Glutamatergic neuron (in vitro differentiated cells): ENCODE results near the gene PIGQ. TPM values are rescaled to one million over a fixed set of nuclear protein-coding genes. Genes with fewer than 3 reads are reported as not detected.

Experiments used
- DNase-seq: peaks from one replicate; pipeline ENCODE4 v3.0.0; 2022
- H3K27ac Mint-ChIP-seq: one replicate; pipeline ENCODE4 v1.8.0; 2020; ENCODE audit warnings: mild to moderate bottlenecking, mixed read lengths, inconsistent platforms; ENCODE audit not compliant: unreplicated experiment
- H3K27me3 Mint-ChIP-seq: one replicate; pipeline ENCODE4 v1.8.0; 2020; ENCODE audit warnings: mild to moderate bottlenecking, moderate library complexity, mixed read lengths, inconsistent platforms; ENCODE audit not compliant: unreplicated experiment
- H3K36me3 Mint-ChIP-seq: one replicate; pipeline ENCODE4 v1.8.0; 2020; ENCODE audit warnings: mild to moderate bottlenecking, mixed read lengths, inconsistent platforms; ENCODE audit not compliant: unreplicated experiment
- H3K4me1 Mint-ChIP-seq: one replicate; pipeline ENCODE4 v1.8.0; 2020; ENCODE audit warnings: mild to moderate bottlenecking, low read depth, mixed read lengths, inconsistent platforms; ENCODE audit not compliant: unreplicated experiment
- H3K4me3 Mint-ChIP-seq: one replicate; pipeline ENCODE4 v1.8.0; 2020; ENCODE audit warnings: mild to moderate bottlenecking, mixed read lengths, inconsistent platforms; ENCODE audit not compliant: unreplicated experiment
- H3K9me3 Mint-ChIP-seq: one replicate; pipeline ENCODE4 v1.8.0; 2020; ENCODE audit warnings: mild to moderate bottlenecking, moderate library complexity, mixed read lengths, inconsistent platforms; ENCODE audit not compliant: unreplicated experiment
- CTCF ChIP-seq: fragments of 200-600 bp; sonication (generic); IDR thresholded peaks from one replicate; pipeline ENCODE4 v1.5.0; 2021; ENCODE audit not compliant: partially characterized antibody, unreplicated experiment
- total RNA-seq: library from RNA; stranded (reverse); fragmentation: NEBNext Ultra II Directional; extraction: Animal tissue kit (Norgen Biotek cat#: 25700); gene quantifications from one replicate; pipeline ENCODE4 v1.2.1, GENCODE V29; 2021; ENCODE audit not compliant: unreplicated experiment

The PIGQ gene
- total RNA-seq, 1 donor from 2014 or later: 85.0 TPM

GRCh38 chr16:530111-530817, 39.5 kb upstream of the PIGQ start:
- no peak for DNase-seq
- H3K36me3 Mint-ChIP-seq: no peaks in the 10 kb centered on the region
- H3K27me3 Mint-ChIP-seq: peaks cover 10% of the 10 kb centered on the region
- H3K27ac Mint-ChIP-seq: peak overlapping the region; percentile 59
- peaks cover 16% of the 10 kb centered on the region for H3K4me1 Mint-ChIP-seq
- H3K4me3 Mint-ChIP-seq: peak overlapping the region; percentile 78
- peaks cover 9% of the 10 kb centered on the region for H3K9me3 Mint-ChIP-seq
- no peak for TF ChIP-seq CTCF

GRCh38 chr16:531494-532125, 38.2 kb upstream of the PIGQ start:
- peaks cover 4% of the 10 kb centered on the region for H3K9me3 Mint-ChIP-seq
- no peak for DNase-seq
- TF ChIP-seq CTCF: no peak
- H3K4me3 Mint-ChIP-seq: no peak overlapping the region
- H3K27me3 Mint-ChIP-seq: peaks cover 7% of the 10 kb centered on the region
- H3K4me1 Mint-ChIP-seq: peaks cover 8% of the 10 kb centered on the region
- no peaks in the 10 kb centered on the region for H3K36me3 Mint-ChIP-seq
- no peak overlapping the region for H3K27ac Mint-ChIP-seq

GRCh38 chr16:533391-534123, 36.2 kb upstream of the PIGQ start:
- no peak for TF ChIP-seq CTCF
- Mint-ChIP-seq H3K27ac (no peak overlapping the region), H3K4me1 (peaks cover 7% of the 10 kb centered on the region), H3K9me3 (peaks cover 3% of the 10 kb centered on the region), H3K36me3 (no peaks in the 10 kb centered on the region), H3K4me3 (no peak overlapping the region), H3K27me3 (peaks cover 7% of the 10 kb centered on the region)
- DNase-seq: peak; percentile 66

- no peak for DNase-seq
- H3K36me3 Mint-ChIP-seq: no peaks in the 10 kb centered on the region
- no peak overlapping the region for H3K4me3 Mint-ChIP-seq
- no peak for TF ChIP-seq CTCF
- H3K4me1 Mint-ChIP-seq: peaks cover 5% of the 10 kb centered on the region
- H3K27ac Mint-ChIP-seq: no peak overlapping the region
- H3K9me3 Mint-ChIP-seq: no peaks in the 10 kb centered on the region
- H3K27me3 Mint-ChIP-seq: peaks cover 4% of the 10 kb centered on the region
These were observed 35.6 kb upstream of the PIGQ start for GRCh38 chr16:534135-534534.
